Endothelial cell of umbilical vein (primary cell): ENCODE data around the gene IP6K3. TPM values are rescaled to one million over a fixed set of nuclear protein-coding genes. Genes with fewer than 3 reads are reported as not detected.

Source experiments
- BruUV-seq: library from RNA; stranded (reverse); fragments of 400-500 nt; replicated peaks from 2 replicates; lab custom pipeline; 2021; lab: Mats Ljungman, UMichigan
- CTCF ChIA-PET: fragments of 300-600, 350-600 bp; sonication (Branson Sonifier 250); formaldehyde crosslinking; loops from one replicate; lab custom pipeline; 2021; ENCODE audit warnings: antibody characterized with exemption, inconsistent platforms; lab: Charles Lee
- POLR2A ChIA-PET: fragments of 300-600, 350-600 bp; sonication (Branson Sonifier 250); formaldehyde crosslinking; loops from one replicate; lab custom pipeline; 2021; ENCODE audit warnings: antibody characterized with exemption, inconsistent platforms; lab: Charles Lee
- DNase-seq: peaks from one replicate; pipeline ENCODE4 v3.0.0-alpha.2; 2011; ENCODE audit warnings: low read depth, low spot score
- FAIRE-seq: peaks from 2 replicates; lab custom pipeline; 2011; peaks lifted over from hg19 to GRCh38; lab: Jason Lieb, UNC
- H2AFZ ChIP-seq: 2 replicates; pipeline ENCODE4 v1.6.0; 2012; ENCODE audit warnings: low read depth, low read length, control low read depth, inconsistent platforms
- H3K27ac ChIP-seq: 2 replicates; pipeline ENCODE4 v1.5.1; 2011; ENCODE audit warnings: low read depth, mild to moderate bottlenecking, control low read depth, low read length, moderate library complexity; ENCODE audit not compliant: insufficient read depth
- H3K27me3 ChIP-seq, 2 experiments: 2 replicates each; pipeline versions ENCODE4 v1.6.0 to v1.6.1; 2011; ENCODE audit warnings: low read length in 2 of 2, mixed read lengths in 1 of 2; ENCODE audit not compliant: control insufficient read depth in 2 of 2, insufficient read depth in 2 of 2
- H3K36me3 ChIP-seq, 2 experiments: 2 replicates in 1 of 2; 3 replicates in 1 of 2; pipeline ENCODE4 v1.5.1; 2011; ENCODE audit warnings: low read length in 2 of 2, mild to moderate bottlenecking in 1 of 2, moderate library complexity in 1 of 2; ENCODE audit not compliant: control insufficient read depth in 2 of 2, insufficient read depth in 2 of 2; ENCODE audit errors: extremely low read depth in 1 of 2
- H3K4me1 ChIP-seq: 3 replicates; pipeline ENCODE4 v1.5.1; 2011; ENCODE audit warnings: mild to moderate bottlenecking, low read length; ENCODE audit not compliant: control insufficient read depth, insufficient read depth; ENCODE audit errors: extremely low read depth
- H3K4me2 ChIP-seq: 2 replicates; pipeline ENCODE4 v1.6.1; 2011; ENCODE audit warnings: low read length, control low read depth, mixed read lengths; ENCODE audit not compliant: insufficient read depth
- H3K4me3 ChIP-seq, 3 experiments: fragments of 200-600 bp in 1 of 3; sonication (generic), shearing (Covaris generic) in 1 of 3; replicated peaks in 1 of 3; 2 replicates each; pipeline ENCODE4 v1.5.1; 2011 to 2016; ENCODE audit warnings: control low read depth in 3 of 3, low read length in 3 of 3, mild to moderate bottlenecking in 2 of 3, inconsistent platforms in 1 of 3, low read depth in 1 of 3, moderate library complexity in 1 of 3; ENCODE audit not compliant: insufficient read depth in 1 of 3
- H3K79me2 ChIP-seq: 2 replicates; pipeline ENCODE4 v1.6.0; 2012; ENCODE audit warnings: low read length, inconsistent platforms; ENCODE audit not compliant: control insufficient read depth, insufficient read depth
- H3K9ac ChIP-seq: replicated peaks from 2 replicates; pipeline ENCODE3; 2011; ENCODE audit warnings: low read length, control low read depth; ENCODE audit not compliant: insufficient read depth; ENCODE audit errors: extremely low read depth
- H3K9me1 ChIP-seq: replicated peaks from 3 replicates; pipeline ENCODE4 v1.6.0; 2011; ENCODE audit warnings: mild to moderate bottlenecking, low read length; ENCODE audit not compliant: control insufficient read depth, insufficient read depth; ENCODE audit errors: extremely low read depth
- H3K9me3 ChIP-seq: replicated peaks from 2 replicates; pipeline ENCODE4 v1.5.1; 2012; ENCODE audit warnings: low read length, inconsistent platforms; ENCODE audit not compliant: control insufficient read depth, insufficient read depth
- H4K20me1 ChIP-seq: replicated peaks from 2 replicates; pipeline ENCODE3; 2011; ENCODE audit warnings: mild to moderate bottlenecking, low read length; ENCODE audit not compliant: control insufficient read depth, insufficient read depth; ENCODE audit errors: extremely low read depth
- EZH2 ChIP-seq: IDR thresholded peaks from 2 replicates; pipeline ENCODE4 v1.6.1; 2012; ENCODE audit warnings: borderline replicate concordance, low read depth, mild to moderate bottlenecking, moderate library complexity, low read length, inconsistent platforms; ENCODE audit not compliant: severe bottlenecking
- FOS ChIP-seq: IDR thresholded peaks from 2 replicates; pipeline ENCODE4 v1.6.1; 2011; ENCODE audit warnings: mild to moderate bottlenecking, low read length, moderate library complexity, borderline replicate concordance; ENCODE audit not compliant: insufficient read depth
- GATA2 ChIP-seq: IDR thresholded peaks from 2 replicates; pipeline ENCODE4 v1.7.0; 2011; ENCODE audit warnings: low read depth, mild to moderate bottlenecking, moderate library complexity, mixed read lengths, low read length; ENCODE audit not compliant: insufficient read length, insufficient read depth
- JUN ChIP-seq: IDR thresholded peaks from 2 replicates; pipeline ENCODE4 v1.6.1; 2011; ENCODE audit warnings: borderline replicate concordance, low read depth; ENCODE audit not compliant: insufficient read length, insufficient read depth
- MYC ChIP-seq: IDR thresholded peaks from one replicate; pipeline ENCODE4 v1.6.1; 2011; ENCODE audit warnings: mild to moderate bottlenecking, low read depth, low read length
- POLR2A ChIP-seq: IDR thresholded peaks from 2 replicates; pipeline ENCODE4 v1.6.1; 2012; ENCODE audit warnings: low read depth, mild to moderate bottlenecking, control low read depth, low read length
- POLR2AphosphoS5 ChIP-seq: IDR thresholded peaks from 2 replicates; pipeline ENCODE4 v1.6.1; 2012; ENCODE audit warnings: low read depth, mild to moderate bottlenecking, control low read depth, low read length, moderate library complexity; ENCODE audit not compliant: insufficient read depth
- dilution Hi-C: fragments of 300-500 bp; cut with MboI; formaldehyde crosslinking; loops from one replicate; pipeline ENCODE4 v1.15.0; 2019; ENCODE audit warnings: low sequenced_read_pairs; ENCODE audit not compliant: extremely low pct_ligation_motif_present
- intact Hi-C: fragments of 100-400 bp; cut with micrococcal nuclease; formaldehyde crosslinking; loops from one replicate; pipeline ENCODE4 v1.10.0; 2022
- polyA plus RNA-seq, 4 experiments: library from polyadenylated mRNA; depleted of rRNA in 3 of 4; stranded (reverse) in 3 of 4; unstranded in 1 of 4; fragments of >200 nt; gene quantifications; 2 replicates each; pipeline versions ENCODE4 v1.2.1 to v1.2.3, GENCODE V29; 2011 to 2012; ENCODE audit warnings: missing spikeins in 1 of 4
- total RNA-seq: library from RNA; stranded (reverse); gene quantifications from 2 replicates; pipeline ENCODE4 v1.2.3, GENCODE V29; 2021
- TF ChIP-seq, protein P1 (sequence below), 2 donors: IDR thresholded peaks; 1 replicate in 1 of 2; 2 replicates in 1 of 2; pipeline ENCODE4 v1.5.1; 2011; ENCODE audit warnings: low read length in 2 of 2, mild to moderate bottlenecking in 2 of 2, moderate library complexity in 2 of 2, control low read depth in 1 of 2, inconsistent platforms in 1 of 2, low read depth in 1 of 2; ENCODE audit not compliant: insufficient read depth in 1 of 2; ENCODE audit errors: extremely low read depth in 1 of 2
- TF ChIP-seq, protein P2 (sequence below): IDR thresholded peaks from 2 replicates; pipeline ENCODE4 v1.6.1; 2011; ENCODE audit not compliant: insufficient read depth, insufficient read length

The IP6K3 gene
- total and polyA plus RNA-seq, 2 donors (not counting 3 experiments of a cell fraction or from before 2014, with no cell fraction given), result not detected

DNA sequence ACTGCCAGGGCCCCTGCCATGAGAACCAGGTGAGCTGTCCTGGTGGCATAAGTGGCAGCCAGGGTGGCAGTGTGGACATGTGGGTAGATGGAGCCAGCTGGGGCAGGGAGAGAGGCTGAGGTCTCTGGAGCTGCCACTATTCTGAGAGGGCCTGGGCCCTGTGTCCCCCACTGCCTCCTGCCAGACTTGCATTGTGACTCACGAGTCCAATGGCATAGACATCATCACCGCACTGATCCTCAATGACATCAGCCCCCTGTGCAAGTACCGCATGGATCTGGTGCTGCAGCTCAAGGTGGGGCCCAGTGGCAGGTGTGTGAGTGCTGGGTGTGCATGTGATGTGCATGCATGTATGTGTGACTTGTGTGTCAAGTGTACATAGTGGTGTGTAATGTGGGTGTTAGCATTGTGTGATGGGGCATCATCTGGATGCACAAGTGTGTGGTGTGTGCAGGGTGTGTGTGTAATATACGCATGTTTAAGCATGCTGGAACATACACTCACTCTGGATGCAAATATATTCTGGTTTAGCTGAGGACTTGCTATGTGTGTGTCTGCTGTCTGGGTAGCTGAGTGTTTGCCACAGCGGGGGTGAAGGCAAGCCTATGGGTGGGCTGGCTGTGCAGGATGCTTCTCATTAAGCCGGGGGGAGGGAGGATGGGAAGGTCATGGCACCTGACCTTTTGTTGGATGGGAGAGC lies 60.3 kb downstream of the IP6K3 start:
- intact Hi-C loops, result no loop called here
- POLR2A ChIA-PET, result no interaction called here
- peaks cover 4 to 67% of the 10 kb centered on the region in 2 experiments for H3K36me3 ChIP-seq

More for the DNA sequence above, 60.3 kb downstream of the IP6K3 start:
- H4K20me1 ChIP-seq, result no peaks in the 10 kb centered on the region
- CTCF ChIA-PET, result interaction anchor here (1.3 kb wide), 2 partner anchors 14 to 97 kb away, joined by 4 to 6 read pairs; no protein-coding TSS in a partner anchor
- no peak overlapping the region for H3K27ac ChIP-seq
- no peak overlapping the region for H3K4me3 ChIP-seq
- FAIRE-seq (no peak), DNase-seq (no peak)
- no peaks in the 10 kb centered on the region for H3K27me3 ChIP-seq
- H3K4me1 ChIP-seq, result no peaks in the 10 kb centered on the region
- no peaks in the 10 kb centered on the region for H3K9me1 ChIP-seq
- no peaks in the 10 kb centered on the region for H3K9me3 ChIP-seq
- no peak overlapping the region for H3K9ac ChIP-seq
- no peak overlapping the region for H3K4me2 ChIP-seq
- dilution Hi-C loops, result no loop called here
- TF ChIP-seq POLR2AphosphoS5, result no peak
- TF ChIP-seq POLR2A, result no peak
- TF ChIP-seq, protein P1, sequence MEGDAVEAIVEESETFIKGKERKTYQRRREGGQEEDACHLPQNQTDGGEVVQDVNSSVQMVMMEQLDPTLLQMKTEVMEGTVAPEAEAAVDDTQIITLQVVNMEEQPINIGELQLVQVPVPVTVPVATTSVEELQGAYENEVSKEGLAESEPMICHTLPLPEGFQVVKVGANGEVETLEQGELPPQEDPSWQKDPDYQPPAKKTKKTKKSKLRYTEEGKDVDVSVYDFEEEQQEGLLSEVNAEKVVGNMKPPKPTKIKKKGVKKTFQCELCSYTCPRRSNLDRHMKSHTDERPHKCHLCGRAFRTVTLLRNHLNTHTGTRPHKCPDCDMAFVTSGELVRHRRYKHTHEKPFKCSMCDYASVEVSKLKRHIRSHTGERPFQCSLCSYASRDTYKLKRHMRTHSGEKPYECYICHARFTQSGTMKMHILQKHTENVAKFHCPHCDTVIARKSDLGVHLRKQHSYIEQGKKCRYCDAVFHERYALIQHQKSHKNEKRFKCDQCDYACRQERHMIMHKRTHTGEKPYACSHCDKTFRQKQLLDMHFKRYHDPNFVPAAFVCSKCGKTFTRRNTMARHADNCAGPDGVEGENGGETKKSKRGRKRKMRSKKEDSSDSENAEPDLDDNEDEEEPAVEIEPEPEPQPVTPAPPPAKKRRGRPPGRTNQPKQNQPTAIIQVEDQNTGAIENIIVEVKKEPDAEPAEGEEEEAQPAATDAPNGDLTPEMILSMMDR (IDR thresholded peaks at IDR 0.05; ENCODE audit: extremely low read depth in 1 of 2, insufficient read depth in 1 of 2, low read depth in 1 of 2, low read length in 2 of 2), result no peak
- TF ChIP-seq MYC, result no peak
- no peak for TF ChIP-seq JUN
- no peak for TF ChIP-seq FOS
- no peak for TF ChIP-seq GATA2
- TF ChIP-seq, protein P2, sequence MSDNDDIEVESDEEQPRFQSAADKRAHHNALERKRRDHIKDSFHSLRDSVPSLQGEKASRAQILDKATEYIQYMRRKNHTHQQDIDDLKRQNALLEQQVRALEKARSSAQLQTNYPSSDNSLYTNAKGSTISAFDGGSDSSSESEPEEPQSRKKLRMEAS, result no peak
- no peak for TF ChIP-seq EZH2
- no peak overlapping the region for H2AFZ ChIP-seq
- BruUV-seq, result no TSS peak
- H3K79me2 ChIP-seq, result no peaks in the 10 kb centered on the region
